Measurements from ENCODE around the gene RAPGEF5. TPM values are rescaled to one million over a fixed set of nuclear protein-coding genes. Genes with fewer than 3 reads are reported as not detected.

Gene RAPGEF5
- total and polyA plus RNA-seq, 9 donors: 6.4 to 22.5 (median 10.4) TPM

DNA sequence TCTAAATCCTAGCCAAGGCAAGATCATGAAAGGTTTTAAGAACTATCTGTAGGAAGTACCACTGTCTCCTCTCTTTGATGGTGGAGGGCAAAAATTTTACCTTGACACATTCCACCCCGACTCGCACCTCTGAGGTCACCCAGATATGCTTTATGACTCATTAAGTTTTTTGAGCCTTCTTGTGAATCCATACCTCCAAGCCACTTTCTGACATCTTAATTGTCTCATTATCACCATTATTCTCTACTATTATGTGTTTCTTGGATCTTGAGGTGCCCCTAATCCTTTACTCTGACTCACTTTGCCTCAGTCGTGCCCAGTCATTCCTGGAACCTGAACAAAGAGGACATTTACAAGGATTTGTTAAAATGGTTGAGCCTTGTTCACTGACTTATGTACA lies 146.6 kb downstream of the RAPGEF5 start:
- H3K27ac ChIP-seq: no peak overlapping the region
- peaks cover 5% of the 10 kb centered on the region for H3K4me1 ChIP-seq (ENCODE audit: insufficient read depth)
- no peaks in the 10 kb centered on the region for H3K36me3 ChIP-seq
- WGBS, 3 donors: 32 to 46% (median 34%) methylated on average over 3 of the region's 3 CpGs
- DNase-seq: no peak
- no peaks in the 10 kb centered on the region for H3K27me3 ChIP-seq
- intact Hi-C loops (cut with DNase I): no loop called here
- TF ChIP-seq EP300 (IDR thresholded peaks at IDR 0.05): no peak
- TF ChIP-seq, protein P1, sequence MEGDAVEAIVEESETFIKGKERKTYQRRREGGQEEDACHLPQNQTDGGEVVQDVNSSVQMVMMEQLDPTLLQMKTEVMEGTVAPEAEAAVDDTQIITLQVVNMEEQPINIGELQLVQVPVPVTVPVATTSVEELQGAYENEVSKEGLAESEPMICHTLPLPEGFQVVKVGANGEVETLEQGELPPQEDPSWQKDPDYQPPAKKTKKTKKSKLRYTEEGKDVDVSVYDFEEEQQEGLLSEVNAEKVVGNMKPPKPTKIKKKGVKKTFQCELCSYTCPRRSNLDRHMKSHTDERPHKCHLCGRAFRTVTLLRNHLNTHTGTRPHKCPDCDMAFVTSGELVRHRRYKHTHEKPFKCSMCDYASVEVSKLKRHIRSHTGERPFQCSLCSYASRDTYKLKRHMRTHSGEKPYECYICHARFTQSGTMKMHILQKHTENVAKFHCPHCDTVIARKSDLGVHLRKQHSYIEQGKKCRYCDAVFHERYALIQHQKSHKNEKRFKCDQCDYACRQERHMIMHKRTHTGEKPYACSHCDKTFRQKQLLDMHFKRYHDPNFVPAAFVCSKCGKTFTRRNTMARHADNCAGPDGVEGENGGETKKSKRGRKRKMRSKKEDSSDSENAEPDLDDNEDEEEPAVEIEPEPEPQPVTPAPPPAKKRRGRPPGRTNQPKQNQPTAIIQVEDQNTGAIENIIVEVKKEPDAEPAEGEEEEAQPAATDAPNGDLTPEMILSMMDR (IDR thresholded peaks at IDR 0.05): no peak
- H3K4me3 ChIP-seq: no peak overlapping the region
- no peaks in the 10 kb centered on the region for H3K9me3 ChIP-seq

GRCh38 chr7:22208799-22209198 lies 148.2 kb downstream of the RAPGEF5 start:
- H3K27ac ChIP-seq: no peak overlapping the region
- no peak overlapping the region for H3K4me3 ChIP-seq
- 41 to 81% (median 65%) methylated on average over 2 of the region's 2 CpGs for WGBS, 3 donors
- H3K4me1 ChIP-seq (ENCODE audit: insufficient read depth): peaks cover 7% of the 10 kb centered on the region
- H3K9me3 ChIP-seq: no peaks in the 10 kb centered on the region
- DNase-seq: no peak
- no peaks in the 10 kb centered on the region for H3K27me3 ChIP-seq
- TF ChIP-seq EP300 (IDR thresholded peaks at IDR 0.05) (no peak), POLR2A (IDR thresholded peaks at IDR 0.05) (no peak)
- TF ChIP-seq, protein P1 (IDR thresholded peaks at IDR 0.05): no peak
- intact Hi-C loops (cut with DNase I): no loop called here
- H3K36me3 ChIP-seq: no peaks in the 10 kb centered on the region

- WGBS, 3 donors: 17 to 24% (median 19%) methylated on average over 1 of the region's 1 CpG
- TF ChIP-seq POLR2A (IDR thresholded peaks at IDR 0.05) (no peak), EP300 (IDR thresholded peaks at IDR 0.05) (no peak)
- TF ChIP-seq, protein P1 (IDR thresholded peaks at IDR 0.05): no peak
- no peak overlapping the region for H3K4me3 ChIP-seq
- no peak overlapping the region for H3K27ac ChIP-seq
- no peaks in the 10 kb centered on the region for H3K36me3 ChIP-seq
- no peaks in the 10 kb centered on the region for H3K27me3 ChIP-seq
- no peaks in the 10 kb centered on the region for H3K9me3 ChIP-seq
- H3K4me1 ChIP-seq (ENCODE audit: insufficient read depth): peaks cover 8% of the 10 kb centered on the region
- intact Hi-C loops (cut with DNase I): no loop called here
- DNase-seq: no peak
Measured at GRCh38 chr7:22207724-22208225, 149.2 kb downstream of the RAPGEF5 start.

- no peaks in the 10 kb centered on the region for H3K36me3 ChIP-seq
- no peak overlapping the region for H3K27ac ChIP-seq
- no peak for DNase-seq
- H3K4me1 ChIP-seq (ENCODE audit: insufficient read depth): peaks cover 8% of the 10 kb centered on the region
- TF ChIP-seq EP300 (IDR thresholded peaks at IDR 0.05) (no peak), POLR2A (IDR thresholded peaks at IDR 0.05) (no peak)
- TF ChIP-seq, protein P1 (IDR thresholded peaks at IDR 0.05): no peak
- H3K27me3 ChIP-seq: no peaks in the 10 kb centered on the region
- no peaks in the 10 kb centered on the region for H3K9me3 ChIP-seq
- H3K4me3 ChIP-seq: no peak overlapping the region
- intact Hi-C loops (cut with DNase I): no loop called here
Measured at GRCh38 chr7:22205631-22206030, 151.3 kb downstream of the RAPGEF5 start.
